ENCODE data around the gene RAPH1. TPM values are rescaled to one million over a fixed set of nuclear protein-coding genes. Genes with fewer than 3 reads are reported as not detected.

Gene RAPH1
- polyA plus RNA-seq, 1 donor (not counting 4 experiments of a cell fraction or from before 2014, with no cell fraction given) = 2.9 TPM

GRCh38 chr2:203471323-203471722 is 63.8 kb downstream of the RAPH1 start:
- no peak overlapping the region for H3K4me3 ChIP-seq (ENCODE audit: control insufficient read depth in 2 of 3, extremely low read depth in 1 of 3, insufficient read depth in 2 of 3, low read depth in 1 of 3, low read length in 3 of 3)
- TF ChIP-seq CTCF (optimal IDR thresholded peaks at IDR 0.05 in 1 of 3, IDR thresholded peaks at IDR 0.05 in 1 of 3, conservative IDR thresholded peaks at IDR 0.05 in 1 of 3; ENCODE audit: extremely low read depth in 1 of 3, insufficient read depth in 2 of 3, low read length in 3 of 3) (no peak), EZH2 (IDR thresholded peaks at IDR 0.05; ENCODE audit: low read length) (no peak)
- H3K4me2 ChIP-seq (ENCODE audit: control insufficient read depth, extremely low read depth, insufficient read depth, low read depth, low read length) = no peak overlapping the region
- no peaks in the 10 kb centered on the region for H3K79me2 ChIP-seq (ENCODE audit: control insufficient read depth, insufficient read depth, low read length)
- no peaks in the 10 kb centered on the region for H3K27me3 ChIP-seq (ENCODE audit: control insufficient read depth, extremely low read depth, insufficient read depth, low read length)
- H3K4me1 ChIP-seq (ENCODE audit: control insufficient read depth, extremely low read depth, insufficient read depth, low read length) = no peaks in the 10 kb centered on the region
- no peak overlapping the region for H3K27ac ChIP-seq (ENCODE audit: control insufficient read depth, insufficient read depth, low read length)
- no peaks in the 10 kb centered on the region for H3K9me3 ChIP-seq (ENCODE audit: control insufficient read depth, low read depth, low read length)
- H3K36me3 ChIP-seq (ENCODE audit: control insufficient read depth in 2 of 2, extremely low read depth in 1 of 2, insufficient read depth in 2 of 2, low read length in 2 of 2) = no peaks in the 10 kb centered on the region
- dilution Hi-C loops (cut with MboI; ENCODE audit: extremely low pct_ligation_motif_present, low sequenced_read_pairs) = no loop called here
- no peak overlapping the region for H3K9ac ChIP-seq (ENCODE audit: control insufficient read depth, extremely low read depth, insufficient read depth, low read length)
- H2AFZ ChIP-seq (ENCODE audit: control insufficient read depth, low read length) = no peak overlapping the region
- H3K9me1 ChIP-seq (ENCODE audit: control insufficient read depth, extremely low read depth, insufficient read depth, low read length) = no peaks in the 10 kb centered on the region
- no peak for FAIRE-seq
- no peaks in the 10 kb centered on the region for H4K20me1 ChIP-seq (ENCODE audit: control insufficient read depth, extremely low read depth, insufficient read depth, low read length)
- no peak for DNase-seq (ENCODE audit: low read depth, low spot score)

GRCh38 chr2:203470371-203470770 is 64.7 kb downstream of the RAPH1 start:
- Histone ChIP-seq H3K27me3 (ENCODE audit: control insufficient read depth, extremely low read depth, insufficient read depth, low read length) (no peaks in the 10 kb centered on the region), H3K79me2 (ENCODE audit: control insufficient read depth, insufficient read depth, low read length) (no peaks in the 10 kb centered on the region)
- dilution Hi-C loops (cut with MboI; ENCODE audit: extremely low pct_ligation_motif_present, low sequenced_read_pairs) = no loop called here

More at GRCh38 chr2:203470371-203470770, 64.7 kb downstream of the RAPH1 start:
- Histone ChIP-seq H4K20me1 (ENCODE audit: control insufficient read depth, extremely low read depth, insufficient read depth, low read length) (no peaks in the 10 kb centered on the region), H3K9me3 (ENCODE audit: control insufficient read depth, low read depth, low read length) (no peaks in the 10 kb centered on the region), H3K4me1 (ENCODE audit: control insufficient read depth, extremely low read depth, insufficient read depth, low read length) (no peaks in the 10 kb centered on the region), H3K27ac (ENCODE audit: control insufficient read depth, insufficient read depth, low read length) (no peak overlapping the region), H3K4me2 (ENCODE audit: control insufficient read depth, extremely low read depth, insufficient read depth, low read depth, low read length) (no peak overlapping the region), H3K9me1 (ENCODE audit: control insufficient read depth, extremely low read depth, insufficient read depth, low read length) (no peaks in the 10 kb centered on the region), H3K9ac (ENCODE audit: control insufficient read depth, extremely low read depth, insufficient read depth, low read length) (no peak overlapping the region), H3K36me3 (ENCODE audit: control insufficient read depth in 2 of 2, extremely low read depth in 1 of 2, insufficient read depth in 2 of 2, low read length in 2 of 2) (no peaks in the 10 kb centered on the region), H3K4me3 (ENCODE audit: control insufficient read depth in 2 of 3, extremely low read depth in 1 of 3, insufficient read depth in 2 of 3, low read depth in 1 of 3, low read length in 3 of 3) (no peak overlapping the region), H2AFZ (ENCODE audit: control insufficient read depth, low read length) (no peak overlapping the region)
- DNase-seq (ENCODE audit: low read depth, low spot score) = no peak
- TF ChIP-seq EZH2 (IDR thresholded peaks at IDR 0.05; ENCODE audit: low read length) (no peak), CTCF (optimal IDR thresholded peaks at IDR 0.05 in 1 of 3, IDR thresholded peaks at IDR 0.05 in 1 of 3, conservative IDR thresholded peaks at IDR 0.05 in 1 of 3; ENCODE audit: extremely low read depth in 1 of 3, insufficient read depth in 2 of 3, low read length in 3 of 3) (no peak)
- no peak for FAIRE-seq
